ENCODE results near the gene PPP1R37.

Gene PPP1R37

DNA sequence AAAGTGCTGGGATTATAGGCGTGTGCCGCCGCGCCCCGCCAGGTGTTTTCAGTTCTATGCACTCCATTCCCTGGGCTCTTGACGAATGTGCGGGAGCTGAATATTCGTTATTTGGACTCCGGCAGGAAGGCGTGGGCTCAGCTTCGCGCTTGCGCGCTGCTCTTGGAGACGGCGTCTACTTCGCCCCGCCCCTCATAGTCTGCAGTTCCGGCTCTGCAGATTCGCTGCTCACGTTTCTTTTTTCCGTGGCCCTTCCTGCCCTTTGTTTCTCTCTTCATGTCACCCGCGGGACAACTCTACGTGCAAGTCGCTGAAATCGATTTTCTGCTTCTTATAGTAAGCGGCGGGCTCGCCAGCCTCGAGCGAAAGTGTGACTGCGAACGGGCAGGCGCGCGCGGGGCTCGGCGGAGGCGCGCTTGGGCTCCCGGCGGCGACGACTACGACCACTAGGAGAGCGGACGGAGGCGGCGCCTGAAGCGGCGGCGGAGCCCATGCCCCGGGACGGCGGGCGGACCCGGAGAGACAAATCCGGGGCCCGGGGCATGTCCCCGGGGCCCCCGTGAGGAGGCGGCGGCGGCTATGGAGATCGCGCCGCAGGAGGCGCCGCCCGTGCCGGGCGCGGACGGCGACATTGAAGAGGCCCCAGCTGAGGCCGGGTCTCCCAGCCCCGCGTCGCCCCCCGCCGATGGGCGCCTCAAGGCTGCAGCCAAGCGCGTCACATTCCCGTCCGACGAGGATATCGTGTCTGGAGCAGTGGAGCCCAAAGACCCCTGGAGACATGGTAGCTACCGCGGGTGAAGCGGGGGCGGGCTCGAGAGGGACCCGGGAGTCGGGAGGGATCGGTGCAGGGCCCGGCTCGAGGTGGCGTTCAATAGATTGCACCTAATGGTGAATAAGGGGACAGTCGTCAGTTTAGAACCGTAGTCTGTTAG, at the start of gene PPP1R37:
TSS of gene PPP1R37 (plus strand) at position 433 of the 932 bp plus-strand sequence. CDS start at position 580, 147 bp downstream.
- DNase-seq, result peak; percentile 98

- no peak for DNase-seq
These were observed 47.2 kb upstream of the PPP1R37 start for GRCh38 chr19:45045671-45046353.

GRCh38 chr19:45046355-45046754, 46.6 kb upstream of the PPP1R37 start:
- DNase-seq, result no peak

DNA sequence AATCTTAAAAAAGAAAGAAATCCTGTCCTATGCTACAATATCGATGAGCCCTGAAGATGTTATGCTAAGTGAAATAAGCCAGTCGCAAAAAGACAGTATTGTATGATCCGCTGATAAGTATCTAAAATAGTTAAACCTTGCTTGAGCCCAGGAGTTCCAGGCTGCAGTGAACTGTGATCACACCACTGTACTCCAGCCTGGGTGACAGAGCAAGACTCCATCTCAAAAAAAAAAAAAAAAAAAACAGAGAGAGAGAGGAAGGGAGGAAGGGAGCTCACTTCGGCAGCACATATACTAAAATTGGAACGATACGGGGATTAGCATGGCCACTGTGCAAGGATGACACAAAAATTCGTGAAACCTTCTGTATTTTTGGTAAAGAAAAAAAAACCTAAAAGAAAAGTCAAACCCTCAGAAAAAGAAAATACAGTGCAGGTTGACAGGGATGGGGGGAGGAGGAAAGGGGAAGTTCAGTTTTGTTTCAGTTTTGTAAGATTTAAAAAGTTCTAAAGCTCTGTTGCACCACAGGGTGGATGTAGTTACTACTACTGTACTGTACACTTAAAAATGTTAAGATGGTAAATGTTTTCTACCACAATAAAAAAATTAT, 45.7 kb upstream of the PPP1R37 start:
- no peak for DNase-seq

DNA sequence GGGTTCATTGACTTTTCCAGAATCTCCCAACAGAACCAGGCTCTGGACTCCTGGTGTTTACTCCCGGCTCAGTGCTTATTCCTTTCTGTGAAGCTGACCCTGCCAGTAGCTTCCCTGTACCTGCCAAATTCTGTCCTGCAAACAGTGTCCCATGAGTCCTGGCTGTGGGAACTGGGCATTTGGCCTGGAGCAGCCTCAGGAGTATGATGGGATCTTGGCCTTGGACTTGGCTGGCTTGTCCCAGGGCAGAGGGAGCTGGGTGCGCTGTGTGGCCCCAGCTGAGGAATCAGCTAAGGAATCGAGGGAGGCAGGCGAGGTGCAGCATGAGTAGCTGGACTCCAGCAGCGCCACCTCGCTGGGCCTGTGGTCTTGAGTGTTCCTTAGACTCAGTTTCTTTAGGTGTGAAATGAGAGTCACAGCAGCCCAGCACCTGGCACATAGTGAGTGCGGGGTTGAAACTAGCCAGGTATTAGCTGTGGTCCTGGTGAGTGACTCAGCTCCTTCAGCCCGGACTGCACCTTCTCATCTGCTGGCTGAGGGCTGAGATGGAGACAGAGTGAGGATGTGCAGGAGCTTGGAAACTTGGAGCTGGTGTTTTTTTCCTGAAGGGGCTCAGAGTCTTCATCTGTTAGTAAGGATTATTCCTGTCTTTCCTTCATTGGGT, 43.8 kb upstream of the PPP1R37 start:
- DNase-seq, result no peak

DNA sequence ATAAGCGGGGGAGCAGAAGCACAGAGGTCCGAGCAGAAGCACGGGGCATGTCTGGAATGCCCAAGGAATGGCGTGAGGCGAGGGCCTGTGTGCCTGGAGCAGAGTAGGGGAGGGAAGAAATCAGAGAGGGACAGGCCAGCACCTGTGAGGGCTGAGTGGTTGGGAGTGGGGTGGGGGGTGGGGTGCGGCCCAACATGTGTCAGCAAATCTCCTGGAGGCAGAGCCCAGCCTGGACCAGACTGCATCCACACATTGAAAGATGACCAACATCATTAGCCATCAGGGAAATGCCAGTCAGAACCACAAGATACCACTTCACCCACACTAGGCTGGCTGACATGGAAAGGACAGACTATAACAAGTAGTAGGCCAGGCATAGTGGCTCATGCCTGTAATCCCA, 42.9 kb upstream of the PPP1R37 start:
- DNase-seq, result no peak

DNA sequence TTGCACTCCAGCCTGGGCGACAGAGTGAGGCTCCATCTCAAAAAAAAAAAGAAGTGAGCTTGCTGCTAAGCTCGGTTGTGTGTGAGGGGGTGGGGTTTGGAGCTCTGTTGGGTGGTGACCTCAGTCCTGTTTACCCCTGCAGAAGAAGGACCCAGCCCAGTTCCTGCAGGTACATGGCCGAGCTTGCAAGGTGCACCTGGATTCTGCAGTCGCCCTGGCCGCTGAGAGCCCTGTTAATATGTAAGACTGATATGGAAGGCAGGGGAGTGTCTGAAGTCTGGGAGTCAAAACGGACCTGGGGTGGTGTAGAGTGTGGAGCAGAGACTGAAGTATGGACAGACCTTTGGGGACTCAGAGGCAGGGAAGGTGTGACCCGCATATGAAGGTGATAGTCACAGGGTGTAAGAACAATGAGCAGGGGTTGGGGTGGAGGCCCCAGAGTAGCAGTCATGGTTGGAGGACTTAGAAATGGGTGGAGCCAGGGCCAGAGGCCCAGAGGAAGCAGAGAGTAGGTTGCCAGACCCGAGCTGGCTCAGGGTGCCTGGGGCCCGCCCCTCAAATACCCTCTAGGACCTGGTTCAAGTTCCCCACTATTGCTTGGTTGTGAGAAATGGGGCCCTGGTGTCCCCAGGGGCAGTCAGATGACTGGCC, 40.9 kb upstream of the PPP1R37 start:
- no peak for DNase-seq

DNA sequence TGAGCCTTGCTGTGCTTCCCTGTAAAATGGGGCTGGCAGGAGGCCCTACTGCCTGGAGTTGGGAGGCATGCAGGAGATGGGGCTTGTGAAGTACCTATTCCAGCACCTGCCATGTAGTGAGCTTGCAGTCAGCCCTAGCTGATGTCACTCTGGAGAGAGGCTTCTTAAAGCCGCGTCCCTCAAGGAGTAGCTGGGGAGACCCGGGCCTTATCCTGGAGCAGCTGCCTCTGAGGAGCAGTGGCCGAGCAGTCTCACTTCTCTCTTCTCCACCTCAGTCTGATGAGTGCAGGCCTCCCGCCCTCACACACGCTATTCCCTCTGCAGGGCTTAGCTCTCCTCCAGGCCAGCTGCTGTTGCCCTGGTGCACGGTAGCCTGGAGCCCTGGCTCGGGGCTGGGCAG, 36.1 kb upstream of the PPP1R37 start:
- DNase-seq, result no peak

DNA sequence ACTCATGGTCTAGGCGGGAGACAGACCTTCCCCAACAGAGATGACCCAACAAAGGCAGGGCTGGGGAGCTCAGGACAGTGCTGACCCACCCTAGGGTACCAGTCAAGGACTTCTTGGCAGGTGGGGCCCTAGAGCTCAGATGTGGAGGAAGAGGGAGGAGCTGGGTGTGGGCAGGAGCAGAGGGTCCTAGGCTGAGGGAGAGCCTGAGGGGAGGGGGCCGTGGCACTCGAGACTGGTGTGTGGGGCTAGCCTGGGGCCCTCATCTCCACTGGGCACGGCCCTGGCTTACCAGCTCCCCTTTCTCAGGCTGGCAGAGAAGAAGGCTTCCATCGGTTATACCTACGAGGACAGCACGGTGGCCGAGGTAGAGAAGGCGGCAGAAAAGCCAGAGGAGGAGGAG, 35.5 kb upstream of the PPP1R37 start:
- no peak for DNase-seq

DNA sequence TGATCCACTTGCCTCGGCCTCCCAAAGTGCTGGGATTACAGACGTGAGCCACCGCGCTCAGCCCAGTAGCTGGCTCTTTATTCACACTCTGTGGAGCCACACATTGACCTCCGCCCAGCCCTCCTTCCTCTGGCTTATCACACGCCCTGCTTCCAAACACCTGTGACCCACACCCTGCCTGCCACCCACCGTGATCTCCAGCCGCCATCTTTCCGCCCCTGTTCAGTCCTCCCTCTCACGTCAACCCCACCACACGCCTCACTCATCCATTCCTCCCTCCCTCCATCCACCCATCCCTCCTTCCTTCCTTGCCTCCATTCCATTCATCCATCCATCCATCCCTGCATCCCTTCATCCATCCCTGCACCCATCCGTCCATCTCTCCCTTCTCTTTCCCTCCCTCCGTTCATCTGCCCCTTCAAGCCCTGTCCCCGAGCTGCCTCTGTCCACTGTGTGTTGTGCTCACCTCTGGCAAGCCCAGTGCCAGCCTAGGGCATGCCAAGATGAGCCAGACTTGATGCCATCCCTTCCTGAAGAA, 34.3 kb upstream of the PPP1R37 start:
- no peak for DNase-seq

DNA sequence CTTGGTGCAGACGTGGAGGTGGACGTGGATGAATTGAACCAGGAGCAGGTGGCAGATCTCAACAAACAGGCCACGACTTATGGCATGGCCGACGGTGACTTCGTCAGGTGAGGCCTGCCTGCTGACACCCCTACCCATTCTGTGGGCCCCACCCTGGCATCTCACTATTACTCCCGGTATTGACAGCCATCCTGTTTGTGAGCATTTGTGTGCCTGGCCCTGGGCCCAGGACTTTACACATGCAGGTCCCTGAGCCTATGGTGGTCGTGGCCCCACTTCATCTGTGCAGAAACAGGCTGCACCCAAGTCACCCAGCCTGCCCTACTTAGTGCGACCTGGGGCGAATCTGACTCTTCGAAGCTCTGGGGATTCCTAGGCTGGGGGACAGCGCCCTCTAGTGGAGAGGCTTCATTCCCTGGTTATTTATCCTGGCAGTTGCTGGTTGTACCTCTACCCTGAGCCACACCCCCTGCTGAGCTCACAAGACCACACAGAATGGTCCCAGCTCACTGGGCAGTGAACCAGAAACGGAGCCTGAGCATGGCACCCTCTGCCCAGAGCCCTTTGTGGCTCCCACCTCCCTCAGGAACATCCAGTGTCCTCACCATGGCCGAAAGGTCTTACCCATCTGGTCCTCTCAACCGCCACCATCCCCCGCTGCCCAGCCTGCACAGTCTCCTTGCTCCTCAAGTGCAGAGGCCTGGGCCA, 33.6 kb upstream of the PPP1R37 start:
- DNase-seq, result peak; percentile 66

GRCh38 chr19:45061965-45062364, 31.0 kb upstream of the PPP1R37 start:
- no peak for DNase-seq

DNA sequence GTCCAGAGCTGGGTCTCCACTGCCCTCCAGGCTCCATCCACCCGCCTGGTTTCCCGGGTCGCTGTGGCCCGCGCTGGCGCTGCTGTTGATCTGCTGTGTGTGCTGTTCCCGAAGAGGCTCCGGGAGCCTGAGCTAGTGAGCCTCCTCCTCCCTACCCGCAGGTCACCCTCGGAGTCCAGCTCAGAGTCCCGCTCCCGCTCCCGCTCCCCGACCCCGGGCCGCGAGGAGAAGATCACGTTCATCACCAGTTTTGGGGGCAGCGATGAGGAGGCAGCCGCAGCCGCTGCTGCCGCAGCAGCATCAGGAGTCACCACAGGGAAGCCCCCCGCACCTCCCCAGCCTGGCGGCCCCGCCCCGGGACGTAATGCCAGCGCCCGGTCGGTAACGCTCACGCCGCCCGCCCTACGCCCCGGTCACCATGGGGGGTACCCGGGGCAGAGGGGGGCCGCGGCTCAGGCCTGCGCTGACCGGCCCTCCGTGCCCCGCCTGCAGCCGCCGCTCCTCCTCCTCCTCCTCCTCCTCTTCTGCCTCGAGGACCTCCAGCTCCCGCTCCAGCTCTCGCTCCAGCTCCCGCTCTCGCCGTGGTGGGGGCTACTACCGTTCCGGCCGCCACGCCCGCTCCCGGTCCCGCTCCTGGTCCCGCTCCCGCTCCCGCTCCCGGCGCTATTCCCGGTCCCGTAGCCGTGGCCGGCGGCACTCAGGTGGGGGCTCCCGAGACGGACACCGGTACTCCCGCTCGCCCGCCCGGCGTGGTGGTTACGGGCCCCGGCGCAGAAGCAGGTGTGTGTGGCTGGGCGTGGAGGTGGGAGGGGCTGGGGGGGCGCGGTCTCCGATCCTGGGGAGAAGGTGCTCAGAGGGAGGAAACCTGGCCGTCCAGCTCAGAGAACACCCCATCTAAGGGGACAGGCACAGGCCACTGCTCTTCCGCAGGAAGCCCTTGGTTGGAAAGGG, 28.9 kb upstream of the PPP1R37 start:
- no peak for DNase-seq

GRCh38 chr19:45066921-45067661, 25.9 kb upstream of the PPP1R37 start:
- DNase-seq, result no peak

- no peak for DNase-seq
These were observed 24.9 kb upstream of the PPP1R37 start for GRCh38 chr19:45068041-45068440.

DNA sequence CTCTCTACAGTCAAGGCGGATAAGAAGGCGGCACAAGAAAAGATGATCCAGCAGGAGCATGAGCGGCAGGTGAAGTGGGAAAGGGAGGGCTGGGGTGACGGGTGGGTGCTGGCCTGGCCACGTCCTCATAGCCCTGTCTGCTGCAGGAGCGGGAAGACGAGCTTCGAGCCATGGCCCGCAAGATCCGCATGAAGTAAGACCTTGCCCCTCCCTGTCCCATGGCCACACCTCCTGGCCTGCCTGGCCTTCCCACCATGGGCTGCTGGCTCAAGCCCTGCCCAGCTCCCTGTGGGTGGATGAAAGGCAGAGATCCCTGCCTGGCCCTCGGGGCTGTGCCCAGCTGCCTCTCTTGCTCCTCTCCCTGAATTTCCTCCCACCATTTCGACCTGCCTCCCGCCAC, 23.9 kb upstream of the PPP1R37 start:
- no peak for DNase-seq

DNA sequence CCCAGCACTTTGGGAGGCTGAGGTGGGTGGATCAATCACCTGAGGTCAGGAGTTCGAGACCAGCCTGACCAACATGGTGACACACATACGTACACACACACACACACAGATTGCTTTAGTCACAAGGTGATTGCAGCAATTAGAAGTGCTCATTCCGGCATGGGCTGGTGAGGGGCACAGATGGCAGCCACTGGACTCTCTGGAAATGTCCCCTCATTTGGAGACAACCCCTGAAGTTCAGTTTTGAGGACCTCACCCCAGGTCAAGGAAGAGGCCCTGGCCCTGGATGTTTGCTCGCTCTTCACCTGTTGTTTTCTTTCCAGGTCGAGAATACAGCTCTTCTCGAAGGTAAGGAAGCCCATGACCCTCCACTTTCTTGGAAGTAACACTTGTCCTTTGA, 22.8 kb upstream of the PPP1R37 start:
- no peak for DNase-seq

- no peak for DNase-seq
These were observed 22.0 kb upstream of the PPP1R37 start for GRCh38 chr19:45070861-45071544.

GRCh38 chr19:45071545-45071938, 21.4 kb upstream of the PPP1R37 start:
- DNase-seq, result no peak
